H1 (cell line): Measurements from ENCODE around the gene GPATCH11. TPM values are rescaled to one million over a fixed set of nuclear protein-coding genes. Genes with fewer than 3 reads are reported as not detected.

Experiments
- CTCF ChIA-PET: fragments of 300-600 bp; sonication (Branson Sonifier 250); formaldehyde crosslinking; loops from one replicate; lab custom pipeline; 2021; ENCODE audit not compliant: partially characterized antibody; lab: Charles Lee
- POLR2A ChIA-PET: fragments of 300-600 bp; sonication (Branson Sonifier 250); formaldehyde crosslinking; loops from one replicate; lab custom pipeline; 2021; ENCODE audit warnings: inconsistent platforms; ENCODE audit not compliant: partially characterized antibody; lab: Charles Lee
- DNase-seq, 2 experiments: peaks; one replicate each; pipeline versions ENCODE4 v3.0.0 to v3.0.0-alpha.2; 2010 to 2022; ENCODE audit warnings: low spot score in 2 of 2, low read depth in 1 of 2, mixed read lengths in 1 of 2
- FAIRE-seq: peaks from 2 replicates; lab custom pipeline; 2011; peaks lifted over from hg19 to GRCh38; lab: Jason Lieb, UNC
- H2AFZ ChIP-seq: 2 replicates; pipeline ENCODE4 v1.8.1; 2012; ENCODE audit warnings: low read length, inconsistent platforms
- H2AK5ac ChIP-seq: 2 replicates; pipeline ENCODE4 v1.6.1; 2013; ENCODE audit warnings: low read depth, low read length
- H2BK120ac ChIP-seq: replicated peaks from 2 replicates; pipeline ENCODE3; 2013; ENCODE audit warnings: low read depth, low read length, inconsistent platforms
- H2BK12ac ChIP-seq: 2 replicates; pipeline ENCODE4 v1.6.1; 2013; ENCODE audit warnings: low read depth, low read length
- H2BK15ac ChIP-seq: 2 replicates; pipeline ENCODE4 v1.6.1; 2013; ENCODE audit warnings: low read length
- H2BK20ac ChIP-seq: 2 replicates; pipeline ENCODE4 v1.6.1; 2013; ENCODE audit warnings: low read length
- H2BK5ac ChIP-seq: 2 replicates; pipeline ENCODE4 v1.6.1; 2013; ENCODE audit warnings: low read depth, low read length
- H3K14ac ChIP-seq: 2 replicates; pipeline ENCODE4 v1.6.1; 2013; ENCODE audit warnings: inconsistent platforms; ENCODE audit not compliant: insufficient read length
- H3K18ac ChIP-seq: 2 replicates; pipeline ENCODE4 v1.6.1; 2013; ENCODE audit warnings: low read length; ENCODE audit errors: extremely low read depth
- H3K23ac ChIP-seq: 2 replicates; pipeline ENCODE4 v1.6.1; 2013; ENCODE audit warnings: inconsistent platforms; ENCODE audit not compliant: insufficient read length
- H3K23me2 ChIP-seq: 2 replicates; pipeline ENCODE4 v1.6.1; 2013; ENCODE audit warnings: low read depth, low read length
- H3K27ac ChIP-seq: 2 replicates; pipeline ENCODE4 v1.6.1; 2011; ENCODE audit warnings: low read depth, low read length, inconsistent platforms
- H3K27me3 ChIP-seq, 4 experiments: replicated peaks in 1 of 4; 1 replicate in 1 of 4; 2 replicates in 3 of 4; pipeline versions ENCODE4 v1.6.1 to v1.8.1; 2011 to 2013; ENCODE audit warnings: low read length in 3 of 4, mild to moderate bottlenecking in 3 of 4, inconsistent platforms in 2 of 4, mixed read lengths in 2 of 4, moderate library complexity in 1 of 4; ENCODE audit not compliant: control insufficient read depth in 3 of 4, insufficient read depth in 3 of 4; ENCODE audit errors: extremely low read depth in 1 of 4
- H3K36me3 ChIP-seq, 4 experiments: 2 replicates each; pipeline versions ENCODE4 v1.6.1 to v1.8.1; 2011 to 2013; ENCODE audit warnings: mild to moderate bottlenecking in 4 of 4, low read length in 3 of 4, moderate library complexity in 2 of 4, control low read depth in 1 of 4, inconsistent platforms in 1 of 4; ENCODE audit not compliant: insufficient read depth in 4 of 4, control insufficient read depth in 2 of 4
- H3K4ac ChIP-seq: replicated peaks from 2 replicates; pipeline ENCODE3; 2013; ENCODE audit warnings: low read length, low read depth, mixed read lengths, inconsistent platforms; ENCODE audit not compliant: insufficient read length
- H3K4me1 ChIP-seq, 4 experiments: replicated peaks in 1 of 4; 1 replicate in 1 of 4; 2 replicates in 3 of 4; pipeline versions ENCODE4 v1.6.1 to v1.8.1; 2011 to 2013; ENCODE audit warnings: low read length in 3 of 4, inconsistent platforms in 2 of 4, mixed read lengths in 1 of 4; ENCODE audit not compliant: insufficient read depth in 4 of 4, control insufficient read depth in 3 of 4
- H3K4me2 ChIP-seq, 2 experiments: 2 replicates each; pipeline versions ENCODE4 v1.6.1 to v1.8.1; 2011 to 2013; ENCODE audit warnings: low read depth in 2 of 2, low read length in 2 of 2, control low read depth in 1 of 2, inconsistent platforms in 1 of 2, mild to moderate bottlenecking in 1 of 2; ENCODE audit not compliant: insufficient read depth in 1 of 2
- H3K4me3 ChIP-seq, 4 experiments: fragments of 200-600, 300-600 bp in 1 of 4; sonication (generic), shearing (Covaris generic), sonication (Bioruptor Twin) in 1 of 4; 2 replicates each; pipeline versions ENCODE4 v1.5.1 to v1.8.1; 2011 to 2016; ENCODE audit warnings: low read length in 4 of 4, low read depth in 3 of 4, control low read depth in 2 of 4, inconsistent platforms in 2 of 4, mild to moderate bottlenecking in 2 of 4, mixed read lengths in 1 of 4, moderate library complexity in 1 of 4; ENCODE audit not compliant: insufficient read depth in 2 of 4; ENCODE audit errors: extremely low read depth in 1 of 4
- H3K56ac ChIP-seq: replicated peaks from 2 replicates; pipeline ENCODE3; 2013; ENCODE audit warnings: low read depth, mild to moderate bottlenecking, mixed read lengths, low read length, inconsistent platforms; ENCODE audit not compliant: insufficient read length
- H3K79me1 ChIP-seq: 2 replicates; pipeline ENCODE4 v1.6.1; 2013; ENCODE audit warnings: low read depth, low read length, control low read depth
- H3K79me2 ChIP-seq, 2 experiments: 2 replicates each; pipeline versions ENCODE4 v1.6.1 to v1.8.1; 2012 to 2013; ENCODE audit warnings: low read length in 2 of 2, mild to moderate bottlenecking in 2 of 2, inconsistent platforms in 1 of 2; ENCODE audit not compliant: insufficient read depth in 2 of 2, control insufficient read depth in 1 of 2
- H3K9ac ChIP-seq, 4 experiments: replicated peaks in 1 of 4; 1 replicate in 1 of 4; 2 replicates in 3 of 4; pipeline versions ENCODE4 v1.6.1 to v1.8.1; 2011 to 2013; ENCODE audit warnings: low read depth in 3 of 4, low read length in 3 of 4, control low read depth in 2 of 4, mild to moderate bottlenecking in 2 of 4, moderate library complexity in 2 of 4, inconsistent platforms in 1 of 4; ENCODE audit errors: extremely low read depth in 1 of 4
- H3K9me3 ChIP-seq, 2 experiments: 2 replicates each; pipeline versions ENCODE4 v1.6.1 to v1.8.1; 2012 to 2013; ENCODE audit warnings: mild to moderate bottlenecking in 2 of 2, moderate library complexity in 2 of 2, control low read depth in 1 of 2, inconsistent platforms in 1 of 2, low read depth in 1 of 2, low read length in 1 of 2, mixed read lengths in 1 of 2; ENCODE audit not compliant: insufficient read depth in 2 of 2
- H4K20me1 ChIP-seq, 2 experiments: replicated peaks in 1 of 2; 2 replicates each; pipeline versions ENCODE3 to v1.8.1; 2011 to 2013; ENCODE audit warnings: inconsistent platforms in 2 of 2, low read length in 2 of 2, mild to moderate bottlenecking in 1 of 2; ENCODE audit not compliant: insufficient read depth in 2 of 2, control insufficient read depth in 1 of 2
- H4K5ac ChIP-seq: 2 replicates; pipeline ENCODE4 v1.6.1; 2013; ENCODE audit warnings: low read length, low read depth, mixed read lengths, inconsistent platforms; ENCODE audit not compliant: insufficient read length
- H4K8ac ChIP-seq: 2 replicates; pipeline ENCODE4 v1.8.0; 2013; ENCODE audit warnings: mild to moderate bottlenecking, moderate library complexity, low read length, inconsistent platforms; ENCODE audit not compliant: insufficient read depth; ENCODE audit errors: extremely low read depth
- H4K91ac ChIP-seq: replicated peaks from 2 replicates; pipeline ENCODE3; 2013; ENCODE audit warnings: low read length, mixed read lengths, inconsistent platforms; ENCODE audit not compliant: insufficient read length
- ASH2L ChIP-seq: fragments of 200-600, 300-600 bp; sonication (generic); IDR thresholded peaks from one replicate; pipeline ENCODE4 v1.7.1; 2017; ENCODE audit warnings: low read length
- CBX8 ChIP-seq: fragments of 300-800, 300-1000 bp; sonication (generic); IDR thresholded peaks from 2 replicates; pipeline ENCODE4 v1.7.1; 2016; ENCODE audit warnings: low read depth, low read length, borderline replicate concordance
- CREB1 ChIP-seq: IDR thresholded peaks from 2 replicates; pipeline ENCODE4 v1.6.1; 2012; ENCODE audit warnings: inconsistent platforms
- EGR1 ChIP-seq: IDR thresholded peaks from 2 replicates; pipeline ENCODE4 v1.6.1; 2011; ENCODE audit warnings: low read depth, low read length, borderline replicate concordance
- EZH2 ChIP-seq: fragments of 200-600 bp; sonication (generic); IDR thresholded peaks from 2 replicates; pipeline ENCODE4 v1.7.1; 2012; ENCODE audit warnings: low read depth, mild to moderate bottlenecking, moderate library complexity, low read length, inconsistent platforms; ENCODE audit not compliant: severe bottlenecking
- GABPA ChIP-seq: IDR thresholded peaks from 2 replicates; pipeline ENCODE4 v1.6.1; 2011; ENCODE audit warnings: mild to moderate bottlenecking, low read length, moderate library complexity, borderline replicate concordance; ENCODE audit not compliant: insufficient read depth
- HDAC6 ChIP-seq: IDR thresholded peaks from one replicate; pipeline ENCODE4 v1.7.1; 2012; ENCODE audit warnings: low read depth, mild to moderate bottlenecking, inconsistent platforms, low read length, moderate library complexity
- JUN ChIP-seq: IDR thresholded peaks from 2 replicates; pipeline ENCODE4 v1.6.1; 2011; ENCODE audit warnings: low read depth, mild to moderate bottlenecking, improper control_type of control experiment, low read length
- KDM4A ChIP-seq: IDR thresholded peaks from one replicate; pipeline ENCODE4 v1.7.1; 2012; ENCODE audit warnings: low read depth, mild to moderate bottlenecking, moderate library complexity, low read length, inconsistent platforms; ENCODE audit not compliant: severe bottlenecking
- MAFK ChIP-seq: IDR thresholded peaks from 2 replicates; pipeline ENCODE4 v1.6.1; 2012; ENCODE audit warnings: low read depth, mild to moderate bottlenecking, improper control_type of control experiment, low read length
- POLR2A ChIP-seq, 2 experiments: IDR thresholded peaks; 1 replicate in 1 of 2; 2 replicates in 1 of 2; pipeline ENCODE4 v1.6.1; 2011; ENCODE audit warnings: low read depth in 2 of 2, low read length in 2 of 2, mild to moderate bottlenecking in 2 of 2; ENCODE audit errors: control extremely low read depth in 1 of 2
- SIN3A ChIP-seq, 2 experiments: IDR thresholded peaks in 1 of 2; conservative IDR thresholded peaks in 1 of 2; 2 replicates each; pipeline ENCODE4 v1.6.1; 2011 to 2012; ENCODE audit warnings: low read length in 2 of 2, improper control_type of control experiment in 1 of 2, low read depth in 1 of 2, mild to moderate bottlenecking in 1 of 2
- SIRT6 ChIP-seq: IDR thresholded peaks from one replicate; pipeline ENCODE4 v1.7.1; 2012; ENCODE audit warnings: low read length, inconsistent platforms
- TCF12 ChIP-seq: IDR thresholded peaks from 2 replicates; pipeline ENCODE4 v1.6.1; 2011; ENCODE audit warnings: low read depth, mild to moderate bottlenecking, low read length
- ZNF274 ChIP-seq: IDR thresholded peaks from 2 replicates; pipeline ENCODE4 v1.7.0; 2012; ENCODE audit warnings: low read length, borderline replicate concordance; ENCODE audit errors: extremely low read depth
- WGBS, 2 experiments: shearing (Covaris generic) in 1 of 2; methylation state at CpG; one replicate each; pipeline versions ENCODE4 v1.1.6 to v1.1.7; 2013 to 2015; ENCODE audit warnings: low lambda C conversion rate in 2 of 2, mixed read lengths in 2 of 2, inconsistent platforms in 1 of 2, low coverage in 1 of 2, missing lambda C conversion rate in 1 of 2; ENCODE audit not compliant: insufficient replicate concordance in 2 of 2, insufficient coverage in 1 of 2, insufficient read length in 1 of 2; ENCODE audit errors: extremely low coverage in 1 of 2, missing lambda C conversion rate in 1 of 2; 5-methylcytosine and 5-hydroxymethylcytosine counted together
- polyA plus RNA-seq, 7 experiments: library from polyadenylated mRNA; depleted of rRNA in 3 of 7; stranded (reverse) in 5 of 7; unstranded in 2 of 7; fragments of >200 nt in 5 of 7; fragments of 200-250 nt in 2 of 7; gene quantifications; 1 replicate in 5 of 7; 2 replicates in 1 of 7; 4 replicates in 1 of 7; pipeline versions ENCODE4 v1.2.1 to v1.2.3, GENCODE V29; 2011 to 2013; ENCODE audit warnings: missing spikeins in 2 of 7, mixed read lengths in 2 of 7
- total RNA-seq: library from RNA; stranded (reverse); fragmentation: NEBNext Ultra II Directional; extraction: Animal tissue kit (Norgen Biotek cat#: 25700); gene quantifications from 2 replicates; pipeline ENCODE4 v1.2.1, GENCODE V29; 2021

Gene GPATCH11
- total and polyA plus RNA-seq, 2 of the 8 experiments (the other 6 are each of a cell fraction or from before 2014, with no cell fraction given): 0.60 to 3.4 TPM

DNA sequence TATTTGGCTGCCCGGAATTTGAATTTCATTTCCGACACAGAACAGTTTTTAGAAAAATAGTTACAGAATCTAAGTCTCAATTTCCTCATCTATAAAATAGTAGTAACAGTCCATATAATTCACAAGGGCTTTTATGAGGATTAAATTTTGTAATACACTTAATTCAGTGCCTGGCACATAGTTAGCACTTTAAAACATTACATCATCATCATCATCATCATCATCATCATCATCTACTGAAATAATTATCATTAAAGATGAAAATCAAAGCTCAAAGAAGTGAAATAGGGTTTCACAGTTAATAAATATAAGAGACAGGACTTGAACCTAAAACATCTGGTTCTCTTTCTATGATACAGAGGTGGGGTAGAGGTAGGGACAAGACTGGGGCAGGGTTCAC is 13.4 kb upstream of the GPATCH11 start:
- FAIRE-seq (no peak), DNase-seq (no peak)
- H2AK5ac ChIP-seq: no peak overlapping the region
- H4K8ac ChIP-seq: no peak overlapping the region
- H2BK12ac ChIP-seq: no peak overlapping the region
- no peak overlapping the region for H3K27ac ChIP-seq
- H3K4me3 ChIP-seq: no peak overlapping the region
- H3K14ac ChIP-seq: no peak overlapping the region
- ChIA-PET CTCF (interaction anchor here (1.1 kb wide), 1 partner anchor 251 kb away, joined by 3 read pairs; no protein-coding TSS in a partner anchor), POLR2A (no interaction called here)
- no peak overlapping the region for H2AFZ ChIP-seq
- no peak overlapping the region for H2BK20ac ChIP-seq
- H3K4me2 ChIP-seq: no peak overlapping the region
- no peaks in the 10 kb centered on the region for H4K20me1 ChIP-seq
- no peaks in the 10 kb centered on the region for H3K9me3 ChIP-seq
- peaks cover 0 to 20% (median 5%) of the 10 kb centered on the region in 4 experiments; a peak in 2 of 8 replicates for H3K36me3 ChIP-seq
- no peak overlapping the region for H3K18ac ChIP-seq
- H3K27me3 ChIP-seq: no peaks in the 10 kb centered on the region
- no peaks in the 10 kb centered on the region for H3K79me2 ChIP-seq
- no peaks in the 10 kb centered on the region for H3K23me2 ChIP-seq
- 95% methylated on average over 2 of the region's 2 CpGs; no CpG with 5 or more reads in 1 of the 2 experiments for WGBS, 2 experiments
- H3K9ac ChIP-seq: no peak overlapping the region
- no peak overlapping the region for H2BK15ac ChIP-seq
- H4K5ac ChIP-seq: no peak overlapping the region
- no peaks in the 10 kb centered on the region for H3K4me1 ChIP-seq
- no peak overlapping the region for H2BK120ac ChIP-seq
- no peak overlapping the region for H2BK5ac ChIP-seq
- no peak overlapping the region for H4K91ac ChIP-seq
- no peak overlapping the region for H3K4ac ChIP-seq
- no peak overlapping the region for H3K56ac ChIP-seq
- H3K23ac ChIP-seq: no peak overlapping the region
- H3K79me1 ChIP-seq: no peaks in the 10 kb centered on the region
- no peak for TF ChIP-seq EGR1
- no peak for TF ChIP-seq ZNF274
- TF ChIP-seq POLR2A (IDR thresholded peaks at IDR 0.05; ENCODE audit: control extremely low read depth in 1 of 2, low read depth in 2 of 2, low read length in 2 of 2): no peak
- TF ChIP-seq JUN: no peak
- TF ChIP-seq HDAC6: no peak
- TF ChIP-seq KDM4A: no peak
- TF ChIP-seq GABPA: no peak
- TF ChIP-seq CBX8: no peak
- TF ChIP-seq MAFK: no peak
- no peak for TF ChIP-seq CREB1
- no peak for TF ChIP-seq TCF12
- TF ChIP-seq SIN3A (conservative IDR thresholded peaks at IDR 0.05 in 1 of 2, IDR thresholded peaks at IDR 0.05 in 1 of 2; ENCODE audit: low read depth in 1 of 2, low read length in 2 of 2): no peak
- TF ChIP-seq ASH2L: no peak
- TF ChIP-seq EZH2: no peak
- TF ChIP-seq SIRT6: no peak
